K562 (cell line): ENCODE measurements around the gene FXYD4. TPM values are rescaled to one million over a fixed set of nuclear protein-coding genes. Genes with fewer than 3 reads are reported as not detected.

Experiments used
- ATAC-seq: fragments of 200-7000 bp; cut with Tn5 transposase; 3 replicates; pipeline ENCODE4 v1.9.1; 2020; ENCODE audit warnings: moderate library complexity
- BruUV-seq: library from RNA; stranded (reverse); fragments of 400-500 nt; replicated peaks from 2 replicates; lab custom pipeline; 2021; lab: Mats Ljungman, UMichigan
- CTCF ChIA-PET: fragments of 300-600 bp; formaldehyde crosslinking; extraction: SDS; loops from one replicate; lab custom pipeline; 2021; ENCODE audit warnings: low intra/inter-chr PET ratio; lab: Yijun Ruan, JAX
- POLR2A ChIA-PET: fragments of 300-600, 350-650 bp; sonication (Branson Sonifier 250); formaldehyde crosslinking; extraction: SDS; loops from one replicate; lab custom pipeline; 2021; ENCODE audit warnings: antibody characterized with exemption, inconsistent platforms; lab: Yijun Ruan, JAX
- DNase-seq, 4 experiments: peaks; one replicate each; pipeline versions ENCODE4 v3.0.0 to v3.0.0-alpha.2; 2011 to 2018; ENCODE audit warnings: low spot score in 3 of 4, mixed read lengths in 3 of 4; ENCODE audit errors: extremely low read depth in 1 of 4
- FAIRE-seq: peaks from 2 replicates; lab custom pipeline; 2011; peaks lifted over from hg19 to GRCh38; lab: Jason Lieb, UNC
- H2AFZ ChIP-seq: 2 replicates; pipeline ENCODE4 v1.6.0; 2011; ENCODE audit warnings: low read depth, low read length, control low read depth, inconsistent platforms
- H3K27ac ChIP-seq: fragments of 200-600 bp; 3 replicates; pipeline ENCODE4 v1.8.0; 2011; ENCODE audit warnings: low read depth, mild to moderate bottlenecking, control low read depth, inconsistent platforms, low read length, moderate library complexity, mixed read lengths; ENCODE audit errors: extremely low read depth
- H3K27me3 ChIP-seq, 2 experiments: fragments of 300-600 bp in 1 of 2; 2 replicates in 1 of 2; 3 replicates in 1 of 2; pipeline versions ENCODE4 v1.6.0 to v1.8.0; 2011; ENCODE audit warnings: inconsistent platforms in 2 of 2, low read length in 2 of 2, mild to moderate bottlenecking in 1 of 2, mixed read lengths in 1 of 2, moderate library complexity in 1 of 2; ENCODE audit not compliant: control insufficient read depth in 2 of 2, insufficient read depth in 2 of 2
- H3K36me3 ChIP-seq: fragments of 300-600 bp; 3 replicates; pipeline ENCODE4 v1.8.0; 2011; ENCODE audit warnings: mild to moderate bottlenecking, low read length, inconsistent platforms; ENCODE audit not compliant: control insufficient read depth, insufficient read depth
- H3K4me1 ChIP-seq, 2 experiments: fragments of 200-600 bp in 1 of 2; replicated peaks in 1 of 2; 2 replicates in 1 of 2; 3 replicates in 1 of 2; pipeline versions ENCODE4 v1.5.1 to v1.8.0; 2011; ENCODE audit warnings: inconsistent platforms in 2 of 2, low read length in 2 of 2, mild to moderate bottlenecking in 1 of 2, mixed read lengths in 1 of 2, moderate library complexity in 1 of 2; ENCODE audit not compliant: control insufficient read depth in 2 of 2, insufficient read depth in 2 of 2
- H3K4me2 ChIP-seq: 2 replicates; pipeline ENCODE4 v1.6.1; 2011; ENCODE audit warnings: low read length, control low read depth, inconsistent platforms, mixed read lengths; ENCODE audit not compliant: insufficient read depth
- H3K4me3 ChIP-seq: fragments of 200-600 bp; sonication (generic), shearing (Covaris generic); 2 replicates; pipeline ENCODE4 v1.5.1; 2016; ENCODE audit warnings: control low read depth, inconsistent platforms
- H3K79me2 ChIP-seq: fragments of 200-600 bp; 3 replicates; pipeline ENCODE4 v1.8.0; 2011; ENCODE audit warnings: low read length, inconsistent platforms; ENCODE audit not compliant: control insufficient read depth, insufficient read depth
- H3K9ac ChIP-seq, 2 experiments: 2 replicates each; pipeline versions ENCODE4 v1.6.0 to v1.6.1; 2011; ENCODE audit warnings: low read depth in 2 of 2, low read length in 2 of 2, control low read depth in 1 of 2, inconsistent platforms in 1 of 2, mild to moderate bottlenecking in 1 of 2, mixed read lengths in 1 of 2; ENCODE audit not compliant: insufficient read depth in 1 of 2
- H3K9me1 ChIP-seq: one replicate; pipeline ENCODE4 v1.6.0; 2011; ENCODE audit warnings: inconsistent platforms, mild to moderate bottlenecking, low read length, moderate library complexity; ENCODE audit not compliant: control insufficient read depth, insufficient read depth
- H3K9me3 ChIP-seq: replicated peaks from 2 replicates; pipeline ENCODE4 v1.5.1; 2011; ENCODE audit warnings: low read depth, low read length, inconsistent platforms; ENCODE audit not compliant: control insufficient read depth, insufficient read depth
- H4K20me1 ChIP-seq: replicated peaks from 2 replicates; pipeline ENCODE4 v1.6.1; 2011; ENCODE audit warnings: low read length, inconsistent platforms, mixed read lengths; ENCODE audit not compliant: control insufficient read depth, insufficient read depth
- ATF7 ChIP-seq: fragments of 450-650 bp; IDR thresholded peaks from 2 replicates; pipeline ENCODE4 v1.7.1; 2014; ENCODE audit warnings: mild to moderate bottlenecking, moderate library complexity
- BACH1 ChIP-seq: fragments of 200-800 bp; sonication (Bioruptor generic); IDR thresholded peaks from 2 replicates; pipeline ENCODE4 v1.6.1; 2016; ENCODE audit warnings: missing genetic modification characterization, missing compliant biosample characterization
- CBX1 ChIP-seq: sonication (generic); IDR thresholded peaks from 2 replicates; pipeline ENCODE4 v1.6.1; 2016; ENCODE audit warnings: antibody characterized with exemption, low read depth, mild to moderate bottlenecking
- CCAR2 ChIP-seq: fragments of 200-400 bp; formaldehyde crosslinking; IDR thresholded peaks from 2 replicates; pipeline ENCODE4 v1.6.1; 2017; ENCODE audit warnings: mild to moderate bottlenecking, low read depth, low read length
- DNMT1 ChIP-seq: fragments of 450-650 bp; IDR thresholded peaks from 2 replicates; pipeline ENCODE4 v1.6.1; 2016; ENCODE audit warnings: antibody characterized with exemption, mild to moderate bottlenecking
- ELF4 ChIP-seq: fragments of 450-650 bp; formaldehyde crosslinking; IDR thresholded peaks from 2 replicates; pipeline ENCODE4 v1.4.0; 2022; ENCODE audit warnings: missing genetic modification characterization
- FIP1L1 ChIP-seq: fragments of 200-400 bp; formaldehyde crosslinking; IDR thresholded peaks from 2 replicates; pipeline ENCODE4 v1.6.1; 2018; ENCODE audit warnings: mild to moderate bottlenecking, low read depth, low read length; ENCODE audit not compliant: poor library complexity, severe bottlenecking
- FOXA1 ChIP-seq: fragments of 450-650 bp; IDR thresholded peaks from 2 replicates; pipeline ENCODE4 v1.6.1; 2016; ENCODE audit warnings: mild to moderate bottlenecking, borderline replicate concordance
- GATAD2A ChIP-seq: fragments of 450-650 bp; IDR thresholded peaks from 2 replicates; pipeline ENCODE4 v1.6.1; 2017
- HLTF ChIP-seq: fragments of 450-650 bp; IDR thresholded peaks from 2 replicates; pipeline ENCODE4 v1.6.1; 2016
- HMG20A ChIP-seq: fragments of 450-650 bp; formaldehyde crosslinking; conservative IDR thresholded peaks from 2 replicates; pipeline ENCODE4 v1.4.0; 2020; ENCODE audit warnings: mild to moderate bottlenecking, mixed read lengths
- MYC ChIP-seq, 2 experiments: fragments of 250-450 bp in 1 of 2; sonication (Bioruptor Pico) in 1 of 2; IDR thresholded peaks; 2 replicates each; pipeline versions ENCODE4 v1.5.1 to v1.6.1; 2012 to 2021; ENCODE audit warnings: low read depth in 2 of 2, borderline replicate concordance in 1 of 2, improper control_type of control experiment in 1 of 2, low read length in 1 of 2, mild to moderate bottlenecking in 1 of 2, moderate library complexity in 1 of 2
- RBM15 ChIP-seq: fragments of 200-400 bp; formaldehyde crosslinking; IDR thresholded peaks from 2 replicates; pipeline ENCODE4 v1.6.1; 2018; ENCODE audit warnings: mild to moderate bottlenecking, low read length, moderate library complexity; ENCODE audit not compliant: insufficient read depth
- RFX7 ChIP-seq: fragments of 250-450 bp; sonication (Bioruptor Pico); IDR thresholded peaks from 2 replicates; pipeline ENCODE4 v1.5.1; 2021; ENCODE audit warnings: mild to moderate bottlenecking
- SMARCE1 ChIP-seq: fragments of 450-650 bp; IDR thresholded peaks from 2 replicates; pipeline ENCODE4 v1.7.1; 2016; ENCODE audit warnings: mild to moderate bottlenecking
- SPI1 ChIP-seq: IDR thresholded peaks from 2 replicates; pipeline ENCODE4 v1.6.1; 2011; ENCODE audit warnings: low read depth, low read length, control low read depth, borderline replicate concordance
- SRSF3 ChIP-seq: fragments of 200-400 bp; formaldehyde crosslinking; IDR thresholded peaks from 2 replicates; pipeline ENCODE4 v1.6.1; 2016; ENCODE audit warnings: mild to moderate bottlenecking, low read length, moderate library complexity; ENCODE audit not compliant: insufficient read depth
- U2AF1 ChIP-seq: fragments of 200-400 bp; formaldehyde crosslinking; optimal IDR thresholded peaks from 2 replicates; pipeline ENCODE3; 2017; ENCODE audit warnings: mild to moderate bottlenecking, low read depth, low read length, moderate library complexity
- WGBS: fragments of 100-300 bp; shearing (Covaris generic); methylation state at CpG from one replicate; pipeline ENCODE4 v1.1.6; 2016; ENCODE audit warnings: low coverage, mixed read lengths; ENCODE audit not compliant: insufficient coverage; ENCODE audit errors: missing lambda C conversion rate; 5-methylcytosine and 5-hydroxymethylcytosine counted together
- in situ Hi-C: fragments of 300-500 bp; cut with MboI; formaldehyde crosslinking; loops from 4 replicates; pipeline ENCODE4 v1.15.0; 2018; ENCODE audit warnings: inconsistent platforms, mixed read lengths
- intact Hi-C: fragments of 100-400 bp; cut with micrococcal nuclease; formaldehyde crosslinking; loops from 2 replicates; pipeline ENCODE4 v1.14.2; 2022
- polyA plus RNA-seq, 8 experiments: library from polyadenylated mRNA; depleted of rRNA in 4 of 8; stranded (reverse) in 5 of 8; unstranded in 3 of 8; fragments of >200 nt; fragmentation: Nextera tagmentation in 2 of 8; fragmentation: Illumina TruSeq in 1 of 8; extraction: Ambion mirVana in 2 of 8; extraction: Trizol in 1 of 8; gene quantifications; 2 replicates each; pipeline versions ENCODE4 v1.2.1 to v1.2.3, GENCODE V29; 2011 to 2014; ENCODE audit warnings: inconsistent platforms in 1 of 8, missing spikeins in 1 of 8
- total RNA-seq, 7 experiments: library from RNA; depleted of rRNA in 6 of 7; stranded (reverse); fragments of >200 nt in 6 of 7; fragmentation: Illumina TruSeq in 2 of 7; extraction: Trizol in 2 of 7; gene quantifications; 2 replicates each; pipeline versions ENCODE4 v1.2.1 to v1.2.3, GENCODE V29; 2011 to 2021; ENCODE audit warnings: low replicate concordance in 1 of 7
- TF ChIP-seq, protein P1 (sequence below): fragments of 450-650 bp; formaldehyde crosslinking; IDR thresholded peaks from 2 replicates; pipeline ENCODE4 v1.4.0; 2022; ENCODE audit warnings: missing genetic modification characterization
- TF ChIP-seq, protein P2 (sequence below): fragments of 450-650 bp; formaldehyde crosslinking; conservative IDR thresholded peaks from 2 replicates; pipeline ENCODE4 v1.4.0; 2022; ENCODE audit warnings: mild to moderate bottlenecking, missing genetic modification characterization
- TF ChIP-seq, protein P3 (sequence below): fragments of 450-650 bp; formaldehyde crosslinking; IDR thresholded peaks from 2 replicates; pipeline ENCODE4 v1.4.0; 2022; ENCODE audit warnings: missing genetic modification characterization

Gene FXYD4
- total and polyA plus RNA-seq, 9 of the 15 experiments (the other 6 are each of a cell fraction or from before 2014, with no cell fraction given): not detected

DNA sequence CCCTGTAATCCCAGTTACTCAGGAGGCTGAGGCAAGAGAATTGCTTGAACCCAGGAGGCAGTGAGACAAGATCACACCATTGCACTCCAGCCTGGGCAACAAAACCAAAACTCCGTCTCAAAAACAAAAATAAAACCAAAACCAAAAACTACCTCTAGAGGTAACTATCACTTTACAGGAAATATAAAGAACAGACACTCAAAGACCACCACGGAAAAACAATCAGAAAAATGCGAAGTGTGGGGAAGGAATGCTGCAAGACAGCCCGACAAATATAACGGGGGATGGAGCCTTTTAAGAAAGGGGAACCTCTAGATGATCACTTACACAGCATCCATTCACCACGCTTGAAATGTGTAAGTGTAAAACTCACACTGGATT lies 33.3 kb downstream of the FXYD4 start:
- FAIRE-seq: no peak
- H3K4me2 ChIP-seq: peak overlapping the region; percentile 84
- no peak for TF ChIP-seq BACH1 (tag)
- no peak for TF ChIP-seq U2AF1
- TF ChIP-seq GATAD2A: 0 out of 2 replicates have a peak, but pooled peaks have one; percentile 44
- TF ChIP-seq SRSF3: no peak
- TF ChIP-seq, protein P1, sequence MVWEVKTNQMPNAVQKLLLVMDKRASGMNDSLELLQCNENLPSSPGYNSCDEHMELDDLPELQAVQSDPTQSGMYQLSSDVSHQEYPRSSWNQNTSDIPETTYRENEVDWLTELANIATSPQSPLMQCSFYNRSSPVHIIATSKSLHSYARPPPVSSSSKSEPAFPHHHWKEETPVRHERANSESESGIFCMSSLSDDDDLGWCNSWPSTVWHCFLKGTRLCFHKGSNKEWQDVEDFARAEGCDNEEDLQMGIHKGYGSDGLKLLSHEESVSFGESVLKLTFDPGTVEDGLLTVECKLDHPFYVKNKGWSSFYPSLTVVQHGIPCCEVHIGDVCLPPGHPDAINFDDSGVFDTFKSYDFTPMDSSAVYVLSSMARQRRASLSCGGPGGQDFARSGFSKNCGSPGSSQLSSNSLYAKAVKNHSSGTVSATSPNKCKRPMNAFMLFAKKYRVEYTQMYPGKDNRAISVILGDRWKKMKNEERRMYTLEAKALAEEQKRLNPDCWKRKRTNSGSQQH (CRISPR knock-in tag): peak; percentile 72; the same call in 1 of the 2 replicates
- peak; percentile 55; the same call in 1 of the 2 replicates for TF ChIP-seq SMARCE1
- TF ChIP-seq FOXA1: no peak
- TF ChIP-seq ATF7: no peak
- TF ChIP-seq RBM15: no peak
- TF ChIP-seq, protein P2, sequence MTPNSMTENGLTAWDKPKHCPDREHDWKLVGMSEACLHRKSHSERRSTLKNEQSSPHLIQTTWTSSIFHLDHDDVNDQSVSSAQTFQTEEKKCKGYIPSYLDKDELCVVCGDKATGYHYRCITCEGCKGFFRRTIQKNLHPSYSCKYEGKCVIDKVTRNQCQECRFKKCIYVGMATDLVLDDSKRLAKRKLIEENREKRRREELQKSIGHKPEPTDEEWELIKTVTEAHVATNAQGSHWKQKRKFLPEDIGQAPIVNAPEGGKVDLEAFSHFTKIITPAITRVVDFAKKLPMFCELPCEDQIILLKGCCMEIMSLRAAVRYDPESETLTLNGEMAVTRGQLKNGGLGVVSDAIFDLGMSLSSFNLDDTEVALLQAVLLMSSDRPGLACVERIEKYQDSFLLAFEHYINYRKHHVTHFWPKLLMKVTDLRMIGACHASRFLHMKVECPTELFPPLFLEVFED: peak; percentile 88
- TF ChIP-seq FIP1L1: no peak
- peak; percentile 28; the same call in 1 of the 2 replicates for TF ChIP-seq DNMT1
- TF ChIP-seq, protein P3, sequence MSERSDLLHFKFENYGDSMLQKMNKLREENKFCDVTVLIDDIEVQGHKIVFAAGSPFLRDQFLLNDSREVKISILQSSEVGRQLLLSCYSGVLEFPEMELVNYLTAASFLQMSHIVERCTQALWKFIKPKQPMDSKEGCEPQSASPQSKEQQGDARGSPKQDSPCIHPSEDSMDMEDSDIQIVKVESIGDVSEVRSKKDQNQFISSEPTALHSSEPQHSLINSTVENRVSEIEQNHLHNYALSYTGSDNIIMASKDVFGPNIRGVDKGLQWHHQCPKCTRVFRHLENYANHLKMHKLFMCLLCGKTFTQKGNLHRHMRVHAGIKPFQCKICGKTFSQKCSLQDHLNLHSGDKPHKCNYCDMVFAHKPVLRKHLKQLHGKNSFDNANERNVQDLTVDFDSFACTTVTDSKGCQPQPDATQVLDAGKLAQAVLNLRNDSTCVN: 0 out of 2 replicates have a peak, but pooled peaks have one; percentile 24
- 0 out of 2 replicates have a peak, but pooled peaks have one; percentile 2 for TF ChIP-seq SPI1
- no peak for TF ChIP-seq RFX7 (CRISPR knock-in tag)
- no peak for TF ChIP-seq CBX1
- TF ChIP-seq HMG20A (CRISPR knock-in tag): no peak
- 0 out of 2 replicates have a peak, but pooled peaks have one; percentile 23 for TF ChIP-seq HLTF
- TF ChIP-seq CCAR2: no peak
- no peak for TF ChIP-seq MYC (IDR thresholded peaks at IDR 0.05; ENCODE audit: low read depth, low read length)
- TF ChIP-seq MYC (CRISPR knock-in tag; IDR thresholded peaks at IDR 0.05; ENCODE audit: borderline replicate concordance, low read depth): no peak
- TF ChIP-seq ELF4 (CRISPR knock-in tag): 0 out of 2 replicates have a peak, but pooled peaks have one; percentile 32

More for the DNA sequence above, 33.3 kb downstream of the FXYD4 start:
- no TSS peak for BruUV-seq
- H3K27me3 ChIP-seq: no peaks in the 10 kb centered on the region
- ChIA-PET POLR2A (interaction anchor here (3.9 kb wide), 1 partner anchor 7 kb away, joined by 60 read pairs; no protein-coding TSS in a partner anchor), CTCF (no interaction called here)
- intact Hi-C loops: no loop called here
- WGBS: 3% methylated on average over 6 of the region's 6 CpGs
- peaks cover 62% of the 10 kb centered on the region for H3K36me3 ChIP-seq
- H3K9me3 ChIP-seq: no peaks in the 10 kb centered on the region
- H3K79me2 ChIP-seq: peaks cover 97% of the 10 kb centered on the region
- H3K4me3 ChIP-seq: peak overlapping the region; percentile 82
- no peak overlapping the region for H2AFZ ChIP-seq
- peak overlapping the region; percentile 83 to 91; a peak in 3 of 4 replicates for H3K9ac ChIP-seq
- in situ Hi-C loops: no loop called here
- H3K9me1 ChIP-seq: peaks cover under 1% of the 10 kb centered on the region
- peaks cover 44 to 45% of the 10 kb centered on the region in 2 experiments for H3K4me1 ChIP-seq
- DNase-seq (peak in 1 of 4 experiments; percentile 6), ATAC-seq (no peak)
- peaks cover 64% of the 10 kb centered on the region for H4K20me1 ChIP-seq
- peak overlapping the region; percentile 54; the same call in 2 of the 3 replicates for H3K27ac ChIP-seq
